Neural cell (in vitro differentiated cells): ENCODE results near the gene NCLN. TPM values are rescaled to one million over a fixed set of nuclear protein-coding genes. Genes with fewer than 3 reads are reported as not detected.
"Not testable (repeated sequence)": the region's sequence is repeated elsewhere in the genome, so short reads cannot be mapped to it uniquely, and the experiment has no call there.

ENCODE experiments used
- H2AFZ ChIP-seq: fragments of 200-600, 300-800 bp; sonication (generic), shearing (Covaris generic); 2 replicates; pipeline ENCODE4 v1.6.0; 2014; ENCODE audit warnings: low read depth, mild to moderate bottlenecking, antibody characterized with exemption, low read length, moderate library complexity
- H3F3A ChIP-seq: fragments of 200-600 bp; shearing (Covaris generic); 2 replicates; pipeline ENCODE4 v1.6.1; 2016; ENCODE audit warnings: mild to moderate bottlenecking, moderate library complexity, mixed read lengths, antibody characterized with exemption, low read length; ENCODE audit not compliant: insufficient read depth, poor library complexity, severe bottlenecking
- H3K27ac ChIP-seq: fragments of 200-600, 300-800 bp; sonication (generic), shearing (Covaris generic); 2 replicates; pipeline ENCODE4 v1.5.1; 2014; ENCODE audit warnings: mild to moderate bottlenecking, low read length, moderate library complexity
- H3K27me3 ChIP-seq: fragments of 300-800, 200-600 bp; sonication (generic), shearing (Covaris generic); 2 replicates; pipeline ENCODE4 v1.6.0; 2014; ENCODE audit warnings: mild to moderate bottlenecking, low read depth, low read length, moderate library complexity; ENCODE audit not compliant: insufficient read depth
- H3K36me3 ChIP-seq: fragments of 300-800, 200-600 bp; sonication (generic), shearing (Covaris generic); 2 replicates; pipeline ENCODE4 v1.5.1; 2014; ENCODE audit warnings: mild to moderate bottlenecking, antibody characterized with exemption, low read length, moderate library complexity; ENCODE audit not compliant: insufficient read depth
- H3K4me2 ChIP-seq: fragments of 300-800, 200-600 bp; sonication (generic), shearing (Covaris generic); 2 replicates; pipeline ENCODE4 v1.6.0; 2014; ENCODE audit warnings: mild to moderate bottlenecking, low read length
- H3K4me3 ChIP-seq: fragments of 300-800, 200-600 bp; sonication (generic), shearing (Covaris generic); 2 replicates; pipeline ENCODE4 v1.5.1; 2014; ENCODE audit warnings: mild to moderate bottlenecking, low read length, moderate library complexity
- H3K79me2 ChIP-seq: fragments of 200-600 bp; shearing (Covaris generic); replicated peaks from 2 replicates; pipeline ENCODE4 v1.6.0; 2014; ENCODE audit warnings: mild to moderate bottlenecking, low read length, moderate library complexity; ENCODE audit not compliant: insufficient read depth
- H3K9ac ChIP-seq: fragments of 300-800, 200-600 bp; sonication (generic), shearing (Covaris generic); 2 replicates; pipeline ENCODE4 v1.6.1; 2016; ENCODE audit warnings: mild to moderate bottlenecking, low read length, mixed read lengths
- H3K9me2 ChIP-seq: fragments of 200-600 bp; shearing (Covaris generic); 2 replicates; pipeline ENCODE4 v1.6.1; 2016; ENCODE audit warnings: mild to moderate bottlenecking, low read length, mixed read lengths; ENCODE audit not compliant: insufficient read depth
- H3K9me3 ChIP-seq: fragments of 200-600, 300-800 bp; sonication (generic), shearing (Covaris generic); 2 replicates; pipeline ENCODE4 v1.6.1; 2016; ENCODE audit warnings: mild to moderate bottlenecking, mixed run types, low read length, moderate library complexity, mixed read lengths
- H4K20me1 ChIP-seq: fragments of 200-600 bp; shearing (Covaris generic); 2 replicates; pipeline ENCODE4 v1.6.1; 2016; ENCODE audit warnings: mild to moderate bottlenecking, mixed run types; ENCODE audit not compliant: insufficient read depth
- EP300 ChIP-seq: fragments of 450-650 bp; conservative IDR thresholded peaks from 2 replicates; pipeline ENCODE4 v1.6.1; 2014; ENCODE audit warnings: antibody characterized with exemption, mild to moderate bottlenecking, moderate library complexity; ENCODE audit not compliant: poor library complexity, severe bottlenecking
- EZH2 ChIP-seq: fragments of 200-600, 300-800 bp; shearing (Covaris generic), sonication (generic); IDR thresholded peaks from 2 replicates; pipeline ENCODE4 v1.6.1; 2014; ENCODE audit warnings: antibody characterized with exemption, low read length, borderline replicate concordance, mild to moderate bottlenecking; ENCODE audit not compliant: insufficient read depth, poor library complexity, severe bottlenecking
- MXI1 ChIP-seq: fragments of 450-650 bp; conservative IDR thresholded peaks from 2 replicates; pipeline ENCODE4 v1.6.1; 2014; ENCODE audit warnings: antibody characterized with exemption, mild to moderate bottlenecking; ENCODE audit not compliant: poor library complexity, severe bottlenecking
- POLR2AphosphoS5 ChIP-seq: IDR thresholded peaks from 2 replicates; pipeline ENCODE4 v1.6.1; 2012
- RAD21 ChIP-seq: fragments of 450-650 bp; conservative IDR thresholded peaks from 2 replicates; pipeline ENCODE4 v1.6.1; 2014; ENCODE audit warnings: antibody characterized with exemption, mild to moderate bottlenecking, moderate library complexity
- SMC3 ChIP-seq: fragments of 450-650 bp; conservative IDR thresholded peaks from 2 replicates; pipeline ENCODE4 v1.6.1; 2014; ENCODE audit warnings: antibody characterized with exemption, mild to moderate bottlenecking, moderate library complexity; ENCODE audit not compliant: poor library complexity
- TAF1 ChIP-seq: IDR thresholded peaks from 2 replicates; pipeline ENCODE4 v1.6.1; 2012; ENCODE audit warnings: low read depth
- polyA plus RNA-seq: library from polyadenylated mRNA; depleted of rRNA; stranded (reverse); fragments of >200 nt; gene quantifications from 2 replicates; pipeline ENCODE4 v1.2.3, GENCODE V29; 2014
- TF ChIP-seq, protein P1 (sequence below): IDR thresholded peaks from 2 replicates; pipeline ENCODE4 v1.6.1; 2012; ENCODE audit warnings: borderline replicate concordance
- TF ChIP-seq, protein P2 (sequence below): fragments of 450-650 bp; IDR thresholded peaks from 2 replicates; pipeline ENCODE4 v1.5.1; 2014; ENCODE audit warnings: antibody characterized with exemption, mild to moderate bottlenecking, moderate library complexity; ENCODE audit not compliant: poor library complexity, severe bottlenecking

NCLN gene
- polyA plus RNA-seq, 1 donor from 2014 or later = 23.5 TPM

DNA sequence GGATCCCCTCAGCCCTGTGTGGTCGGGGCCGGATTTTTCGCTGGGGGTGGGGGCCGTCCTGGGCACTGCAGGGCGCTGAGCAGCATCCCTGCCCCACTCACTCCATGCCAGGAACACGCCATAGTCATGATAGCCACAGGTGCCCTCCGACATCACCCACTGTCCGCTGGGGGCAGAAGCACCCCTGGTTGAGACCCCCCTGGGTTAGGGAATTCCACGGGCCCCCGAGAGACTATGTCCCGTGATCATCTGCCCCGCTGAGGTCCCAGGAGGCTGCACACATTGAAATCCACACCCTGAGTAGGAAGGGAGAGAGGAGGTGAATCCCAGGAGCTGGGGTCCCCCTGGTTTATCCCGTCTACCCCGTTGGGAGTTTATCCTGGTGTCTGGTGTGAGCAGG is 16.2 kb downstream of the NCLN start:
- no peaks in the 10 kb centered on the region for H3K36me3 ChIP-seq
- H3K27me3 ChIP-seq = no peaks in the 10 kb centered on the region
- H4K20me1 ChIP-seq = no peaks in the 10 kb centered on the region
- H3K27ac ChIP-seq = no peak overlapping the region
- TF ChIP-seq EZH2 = no peak
- no peak for TF ChIP-seq MXI1
- no peak for TF ChIP-seq POLR2AphosphoS5
- TF ChIP-seq SMC3 = no peak
- no peak for TF ChIP-seq EP300
- TF ChIP-seq, protein P1, sequence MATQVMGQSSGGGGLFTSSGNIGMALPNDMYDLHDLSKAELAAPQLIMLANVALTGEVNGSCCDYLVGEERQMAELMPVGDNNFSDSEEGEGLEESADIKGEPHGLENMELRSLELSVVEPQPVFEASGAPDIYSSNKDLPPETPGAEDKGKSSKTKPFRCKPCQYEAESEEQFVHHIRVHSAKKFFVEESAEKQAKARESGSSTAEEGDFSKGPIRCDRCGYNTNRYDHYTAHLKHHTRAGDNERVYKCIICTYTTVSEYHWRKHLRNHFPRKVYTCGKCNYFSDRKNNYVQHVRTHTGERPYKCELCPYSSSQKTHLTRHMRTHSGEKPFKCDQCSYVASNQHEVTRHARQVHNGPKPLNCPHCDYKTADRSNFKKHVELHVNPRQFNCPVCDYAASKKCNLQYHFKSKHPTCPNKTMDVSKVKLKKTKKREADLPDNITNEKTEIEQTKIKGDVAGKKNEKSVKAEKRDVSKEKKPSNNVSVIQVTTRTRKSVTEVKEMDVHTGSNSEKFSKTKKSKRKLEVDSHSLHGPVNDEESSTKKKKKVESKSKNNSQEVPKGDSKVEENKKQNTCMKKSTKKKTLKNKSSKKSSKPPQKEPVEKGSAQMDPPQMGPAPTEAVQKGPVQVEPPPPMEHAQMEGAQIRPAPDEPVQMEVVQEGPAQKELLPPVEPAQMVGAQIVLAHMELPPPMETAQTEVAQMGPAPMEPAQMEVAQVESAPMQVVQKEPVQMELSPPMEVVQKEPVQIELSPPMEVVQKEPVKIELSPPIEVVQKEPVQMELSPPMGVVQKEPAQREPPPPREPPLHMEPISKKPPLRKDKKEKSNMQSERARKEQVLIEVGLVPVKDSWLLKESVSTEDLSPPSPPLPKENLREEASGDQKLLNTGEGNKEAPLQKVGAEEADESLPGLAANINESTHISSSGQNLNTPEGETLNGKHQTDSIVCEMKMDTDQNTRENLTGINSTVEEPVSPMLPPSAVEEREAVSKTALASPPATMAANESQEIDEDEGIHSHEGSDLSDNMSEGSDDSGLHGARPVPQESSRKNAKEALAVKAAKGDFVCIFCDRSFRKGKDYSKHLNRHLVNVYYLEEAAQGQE = no peak
- H3K9me3 ChIP-seq = no peaks in the 10 kb centered on the region
- H3K9ac ChIP-seq = no peak overlapping the region
- H3F3A ChIP-seq = no peaks in the 10 kb centered on the region
- no peak overlapping the region for H3K4me3 ChIP-seq
- H3K4me2 ChIP-seq = no peak overlapping the region
- no peaks in the 10 kb centered on the region for H3K79me2 ChIP-seq
- H3K9me2 ChIP-seq = no peaks in the 10 kb centered on the region
- no peak overlapping the region for H2AFZ ChIP-seq

- Histone ChIP-seq H3F3A (no peaks in the 10 kb centered on the region), H3K79me2 (no peaks in the 10 kb centered on the region), H3K27ac (no peak overlapping the region), H3K9me3 (no peaks in the 10 kb centered on the region), H3K4me2 (no peak overlapping the region), H3K9me2 (no peaks in the 10 kb centered on the region), H2AFZ (no peak overlapping the region), H4K20me1 (no peaks in the 10 kb centered on the region), H3K27me3 (no peaks in the 10 kb centered on the region), H3K4me3 (no peak overlapping the region), H3K9ac (no peak overlapping the region), H3K36me3 (no peaks in the 10 kb centered on the region)
- no peak for TF ChIP-seq SMC3
- TF ChIP-seq, protein P2, sequence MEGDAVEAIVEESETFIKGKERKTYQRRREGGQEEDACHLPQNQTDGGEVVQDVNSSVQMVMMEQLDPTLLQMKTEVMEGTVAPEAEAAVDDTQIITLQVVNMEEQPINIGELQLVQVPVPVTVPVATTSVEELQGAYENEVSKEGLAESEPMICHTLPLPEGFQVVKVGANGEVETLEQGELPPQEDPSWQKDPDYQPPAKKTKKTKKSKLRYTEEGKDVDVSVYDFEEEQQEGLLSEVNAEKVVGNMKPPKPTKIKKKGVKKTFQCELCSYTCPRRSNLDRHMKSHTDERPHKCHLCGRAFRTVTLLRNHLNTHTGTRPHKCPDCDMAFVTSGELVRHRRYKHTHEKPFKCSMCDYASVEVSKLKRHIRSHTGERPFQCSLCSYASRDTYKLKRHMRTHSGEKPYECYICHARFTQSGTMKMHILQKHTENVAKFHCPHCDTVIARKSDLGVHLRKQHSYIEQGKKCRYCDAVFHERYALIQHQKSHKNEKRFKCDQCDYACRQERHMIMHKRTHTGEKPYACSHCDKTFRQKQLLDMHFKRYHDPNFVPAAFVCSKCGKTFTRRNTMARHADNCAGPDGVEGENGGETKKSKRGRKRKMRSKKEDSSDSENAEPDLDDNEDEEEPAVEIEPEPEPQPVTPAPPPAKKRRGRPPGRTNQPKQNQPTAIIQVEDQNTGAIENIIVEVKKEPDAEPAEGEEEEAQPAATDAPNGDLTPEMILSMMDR = no peak
- TF ChIP-seq, protein P1 = no peak
- no peak for TF ChIP-seq POLR2AphosphoS5
- TF ChIP-seq EP300 = no peak
- no peak for TF ChIP-seq RAD21
- TF ChIP-seq EZH2 = no peak
- no peak for TF ChIP-seq TAF1
- no peak for TF ChIP-seq MXI1
Measured at GRCh38 chr19:3202346-3202745, 16.6 kb downstream of the NCLN start.

- H3K4me2 ChIP-seq, H3K36me3 ChIP-seq, H3K4me3 ChIP-seq, H3K9me2 ChIP-seq, H3K79me2 ChIP-seq, H3K27me3 ChIP-seq, H2AFZ ChIP-seq, H3K27ac ChIP-seq, H3F3A ChIP-seq, H3K9me3 ChIP-seq, H4K20me1 ChIP-seq, H3K9ac ChIP-seq: not testable (repeated sequence)
Measured at GRCh38 chr19:3202895-3203294, 17.2 kb downstream of the NCLN start.
